SK-N-SH (cell line): Measurements from ENCODE around the gene RBM33. TPM values are rescaled to one million over a fixed set of nuclear protein-coding genes. Genes with fewer than 3 reads are reported as not detected.

Experiments used
- CTCF ChIA-PET: fragments of 300-600, 350-600 bp; formaldehyde crosslinking; extraction: SDS; loops from one replicate; lab custom pipeline; 2021; lab: Yijun Ruan, JAX
- POLR2A ChIA-PET: fragments of 350-600 bp; sonication (Branson Sonifier 250); formaldehyde crosslinking; extraction: SDS; loops from one replicate; lab custom pipeline; 2020; ENCODE audit warnings: antibody characterized with exemption, inconsistent platforms; lab: Yijun Ruan, JAX
- DNase-seq: peaks from one replicate; pipeline ENCODE4 v3.0.0; 2012
- H2AFZ ChIP-seq: fragments of 200-600 bp; sonication (generic); 2 replicates; pipeline ENCODE4 v1.8.1; 2016; ENCODE audit warnings: antibody characterized with exemption, mild to moderate bottlenecking, low read depth
- H3F3A ChIP-seq: fragments of 200-600 bp; sonication (generic); replicated peaks from 2 replicates; pipeline ENCODE3; 2016; ENCODE audit warnings: antibody characterized with exemption, mild to moderate bottlenecking; ENCODE audit not compliant: insufficient read depth
- H3K27ac ChIP-seq, 2 experiments: fragments of 200-500 bp in 1 of 2; fragments of 200-600 bp in 1 of 2; sonication (Bioruptor generic) in 1 of 2; sonication (generic), shearing (Covaris generic) in 1 of 2; 2 replicates each; pipeline versions ENCODE4 v1.5.1 to v1.6.1; 2014 to 2016; ENCODE audit warnings: low read depth in 2 of 2, inconsistent platforms in 1 of 2, low read length in 1 of 2, mild to moderate bottlenecking in 1 of 2, mixed read lengths in 1 of 2
- H3K27me3 ChIP-seq: fragments of 200-600 bp; sonication (generic), shearing (Covaris generic); 2 replicates; pipeline ENCODE4 v1.6.1; 2016; ENCODE audit warnings: mixed run types; ENCODE audit not compliant: insufficient read depth
- H3K36me3 ChIP-seq, 2 experiments: fragments of 200-500 bp in 1 of 2; fragments of 200-600 bp in 1 of 2; sonication (Bioruptor generic) in 1 of 2; sonication (generic) in 1 of 2; replicated peaks in 1 of 2; 2 replicates each; pipeline versions ENCODE3 to v1.5.1; 2014 to 2016; ENCODE audit warnings: low read length in 1 of 2, mild to moderate bottlenecking in 1 of 2; ENCODE audit not compliant: insufficient read depth in 2 of 2, control insufficient read depth in 1 of 2
- H3K4me1 ChIP-seq, 2 experiments: fragments of 200-500 bp in 1 of 2; fragments of 200-600 bp in 1 of 2; sonication (Bioruptor generic) in 1 of 2; sonication (generic), shearing (Covaris generic) in 1 of 2; 2 replicates each; pipeline versions ENCODE4 v1.5.1 to v1.6.1; 2014 to 2016; ENCODE audit warnings: low read depth in 1 of 2, low read length in 1 of 2, mixed run types in 1 of 2; ENCODE audit not compliant: insufficient read depth in 2 of 2, control insufficient read depth in 1 of 2
- H3K4me2 ChIP-seq: fragments of 200-600 bp; sonication (generic), shearing (Covaris generic); 2 replicates; pipeline ENCODE4 v1.6.1; 2017; ENCODE audit warnings: mixed run types
- H3K4me3 ChIP-seq, 2 experiments: fragments of 200-500 bp in 1 of 2; fragments of 200-600 bp in 1 of 2; sonication (Bioruptor generic) in 1 of 2; sonication (generic), shearing (Covaris generic) in 1 of 2; 2 replicates each; pipeline versions ENCODE4 v1.5.1 to v1.8.1; 2014 to 2016; ENCODE audit warnings: low read depth in 2 of 2, inconsistent platforms in 1 of 2, low read length in 1 of 2, mild to moderate bottlenecking in 1 of 2, mixed read lengths in 1 of 2, moderate library complexity in 1 of 2
- H3K79me2 ChIP-seq: fragments of 200-600 bp; sonication (generic); 2 replicates; pipeline ENCODE4 v1.8.1; 2017; ENCODE audit warnings: mild to moderate bottlenecking; ENCODE audit not compliant: insufficient read depth
- H3K9ac ChIP-seq: fragments of 200-600 bp; sonication (generic); 2 replicates; pipeline ENCODE4 v1.6.1; 2017; ENCODE audit warnings: mixed run types
- H3K9me2 ChIP-seq: fragments of 200-600 bp; sonication (generic); 2 replicates; pipeline ENCODE4 v1.6.1; 2017; ENCODE audit warnings: mixed run types
- H3K9me3 ChIP-seq: fragments of 200-600 bp; sonication (generic); 2 replicates; pipeline ENCODE4 v1.6.1; 2017; ENCODE audit warnings: mixed run types, mild to moderate bottlenecking, moderate library complexity
- H4K20me1 ChIP-seq: fragments of 200-600 bp; sonication (generic); 2 replicates; pipeline ENCODE4 v1.6.1; 2017; ENCODE audit warnings: mild to moderate bottlenecking, mixed run types; ENCODE audit not compliant: insufficient read depth
- CHD2 ChIP-seq: fragments of 150-350 bp; IDR thresholded peaks from 2 replicates; pipeline ENCODE4 v1.6.1; 2018; ENCODE audit warnings: low read length; ENCODE audit not compliant: partially characterized antibody
- FOXJ3 ChIP-seq: sonication (generic); formaldehyde crosslinking; IDR thresholded peaks from 2 replicates; pipeline ENCODE4 v1.5.1; 2020; ENCODE audit warnings: mild to moderate bottlenecking, missing genetic modification reagents
- GATA2 ChIP-seq: sonication (generic); formaldehyde crosslinking; IDR thresholded peaks from 2 replicates; pipeline ENCODE4 v1.5.0; 2020; ENCODE audit warnings: mild to moderate bottlenecking, missing genetic modification reagents
- NRF1 ChIP-seq: IDR thresholded peaks from 2 replicates; pipeline ENCODE4 v1.6.1; 2012; ENCODE audit warnings: low read depth, mild to moderate bottlenecking, low read length
- RAD21 ChIP-seq: IDR thresholded peaks from 2 replicates; pipeline ENCODE4 v1.6.1; 2012; ENCODE audit warnings: mild to moderate bottlenecking, low read length
- RFX5 ChIP-seq: IDR thresholded peaks from 2 replicates; pipeline ENCODE4 v1.6.1; 2012; ENCODE audit warnings: mild to moderate bottlenecking, improper control_type of control experiment, low read length
- TAF1 ChIP-seq: IDR thresholded peaks from 2 replicates; pipeline ENCODE4 v1.6.1; 2012; ENCODE audit warnings: low read depth, mild to moderate bottlenecking, low read length, moderate library complexity, borderline replicate concordance
- TCF12 ChIP-seq: IDR thresholded peaks from 2 replicates; pipeline ENCODE4 v1.4.0; 2012
- USF1 ChIP-seq: IDR thresholded peaks from 2 replicates; pipeline ENCODE4 v1.4.0; 2012; ENCODE audit warnings: low read depth, borderline replicate concordance
- WGBS: methylation state at CpG from one replicate; pipeline ENCODE4 v1.1.6; 2017; ENCODE audit warnings: low lambda C conversion rate; 5-methylcytosine and 5-hydroxymethylcytosine counted together
- polyA plus RNA-seq, 3 experiments: library from polyadenylated mRNA; depleted of rRNA; stranded (reverse); fragments of >200 nt; gene quantifications; 2 replicates each; pipeline ENCODE4 v1.2.3, GENCODE V29; 2012
- TF ChIP-seq, protein P1 (sequence below): fragments of 200-600 bp; sonication (generic); IDR thresholded peaks from 2 replicates; pipeline ENCODE4 v1.6.1; 2017; ENCODE audit warnings: antibody characterized with exemption, mild to moderate bottlenecking, moderate library complexity
- TF ChIP-seq, protein P2 (sequence below): IDR thresholded peaks from 2 replicates; pipeline ENCODE4; 2012

The RBM33 gene
- polyA plus RNA-seq, 1 of the 3 experiments (the other 2 are of a cell fraction), result 13.8 TPM

DNA sequence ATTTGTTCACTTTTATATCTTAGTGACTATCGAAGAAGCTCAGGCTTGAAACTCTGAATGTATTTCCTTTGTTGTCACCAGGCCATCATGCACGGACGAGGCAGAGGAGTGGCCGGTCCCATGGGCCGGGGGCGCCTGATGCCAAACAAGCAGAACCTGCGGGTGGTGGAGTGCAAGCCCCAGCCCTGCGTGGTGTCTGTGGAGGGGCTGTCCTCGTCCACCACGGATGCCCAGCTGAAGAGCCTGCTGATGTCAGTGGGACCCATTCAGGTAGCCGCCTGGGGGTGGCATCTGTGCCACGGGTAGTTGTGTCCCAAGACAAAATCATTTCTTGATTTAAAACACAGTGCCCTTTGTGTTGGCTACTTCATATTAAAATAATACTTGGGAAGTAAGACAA lies 121.9 kb downstream of the RBM33 start:
- no peak for DNase-seq
- H3K27me3 ChIP-seq, result no peaks in the 10 kb centered on the region
- no peak overlapping the region for H3K27ac ChIP-seq
- ChIA-PET POLR2A (no interaction called here), CTCF (interaction anchor here (0.6 to 4.0 kb wide), 12 partner anchors 9 to 852 kb away, joined by 3 to 103 read pairs (median 4); no protein-coding TSS in a partner anchor)
- no peaks in the 10 kb centered on the region for H3K9me2 ChIP-seq
- no peak for TF ChIP-seq RAD21
- no peak for TF ChIP-seq GATA2 (CRISPR knock-in tag)
- H3K9ac ChIP-seq, result no peak overlapping the region
- WGBS, result 93% methylated on average over 12 of the region's 12 CpGs
- H3K9me3 ChIP-seq, result no peaks in the 10 kb centered on the region
- H3F3A ChIP-seq, result peaks cover 9% of the 10 kb centered on the region
- peaks cover 26 to 86% of the 10 kb centered on the region in 2 experiments for H3K36me3 ChIP-seq
- H3K4me1 ChIP-seq, result no peaks in the 10 kb centered on the region; a peak in 1 of 4 replicates
- H3K4me3 ChIP-seq, result no peak overlapping the region
- H3K4me2 ChIP-seq, result no peak overlapping the region
- no peak overlapping the region for H2AFZ ChIP-seq
- H4K20me1 ChIP-seq, result peaks cover 45% of the 10 kb centered on the region
- peaks cover 16% of the 10 kb centered on the region; the same call in 1 of the 2 replicates for H3K79me2 ChIP-seq

- Histone ChIP-seq H4K20me1 (peaks cover 36% of the 10 kb centered on the region), H3K4me1 (no peaks in the 10 kb centered on the region; a peak in 1 of 4 replicates), H3F3A (peaks cover 9% of the 10 kb centered on the region), H3K36me3 (peaks cover 27 to 91% of the 10 kb centered on the region in 2 experiments), H3K4me2 (no peak overlapping the region), H3K9ac (no peak overlapping the region), H3K27me3 (no peaks in the 10 kb centered on the region), H3K9me3 (no peaks in the 10 kb centered on the region), H3K4me3 (no peak overlapping the region), H3K9me2 (no peaks in the 10 kb centered on the region), H3K27ac (no peak overlapping the region), H3K79me2 (peaks cover 8% of the 10 kb centered on the region; the same call in 1 of the 2 replicates), H2AFZ (no peak overlapping the region)
- WGBS, result 94% methylated on average over 12 of the region's 12 CpGs
- no peak for DNase-seq
- no peak for TF ChIP-seq USF1
- TF ChIP-seq TAF1, result no peak
- TF ChIP-seq RFX5, result no peak
- TF ChIP-seq TCF12, result no peak
- no peak for TF ChIP-seq CHD2
- TF ChIP-seq, protein P1, sequence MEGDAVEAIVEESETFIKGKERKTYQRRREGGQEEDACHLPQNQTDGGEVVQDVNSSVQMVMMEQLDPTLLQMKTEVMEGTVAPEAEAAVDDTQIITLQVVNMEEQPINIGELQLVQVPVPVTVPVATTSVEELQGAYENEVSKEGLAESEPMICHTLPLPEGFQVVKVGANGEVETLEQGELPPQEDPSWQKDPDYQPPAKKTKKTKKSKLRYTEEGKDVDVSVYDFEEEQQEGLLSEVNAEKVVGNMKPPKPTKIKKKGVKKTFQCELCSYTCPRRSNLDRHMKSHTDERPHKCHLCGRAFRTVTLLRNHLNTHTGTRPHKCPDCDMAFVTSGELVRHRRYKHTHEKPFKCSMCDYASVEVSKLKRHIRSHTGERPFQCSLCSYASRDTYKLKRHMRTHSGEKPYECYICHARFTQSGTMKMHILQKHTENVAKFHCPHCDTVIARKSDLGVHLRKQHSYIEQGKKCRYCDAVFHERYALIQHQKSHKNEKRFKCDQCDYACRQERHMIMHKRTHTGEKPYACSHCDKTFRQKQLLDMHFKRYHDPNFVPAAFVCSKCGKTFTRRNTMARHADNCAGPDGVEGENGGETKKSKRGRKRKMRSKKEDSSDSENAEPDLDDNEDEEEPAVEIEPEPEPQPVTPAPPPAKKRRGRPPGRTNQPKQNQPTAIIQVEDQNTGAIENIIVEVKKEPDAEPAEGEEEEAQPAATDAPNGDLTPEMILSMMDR, result no peak
- TF ChIP-seq, protein P2, sequence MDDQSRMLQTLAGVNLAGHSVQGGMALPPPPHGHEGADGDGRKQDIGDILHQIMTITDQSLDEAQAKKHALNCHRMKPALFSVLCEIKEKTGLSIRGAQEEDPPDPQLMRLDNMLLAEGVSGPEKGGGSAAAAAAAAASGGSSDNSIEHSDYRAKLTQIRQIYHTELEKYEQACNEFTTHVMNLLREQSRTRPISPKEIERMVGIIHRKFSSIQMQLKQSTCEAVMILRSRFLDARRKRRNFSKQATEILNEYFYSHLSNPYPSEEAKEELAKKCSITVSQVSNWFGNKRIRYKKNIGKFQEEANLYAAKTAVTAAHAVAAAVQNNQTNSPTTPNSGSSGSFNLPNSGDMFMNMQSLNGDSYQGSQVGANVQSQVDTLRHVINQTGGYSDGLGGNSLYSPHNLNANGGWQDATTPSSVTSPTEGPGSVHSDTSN, result no peak
- TF ChIP-seq FOXJ3 (CRISPR knock-in tag), result no peak
- no peak for TF ChIP-seq NRF1
- ChIA-PET CTCF (interaction anchor here (0.6 to 4.0 kb wide), 49 partner anchors 7 to 853 kb away, joined by 3 to 103 read pairs (median 4); no protein-coding TSS in a partner anchor), POLR2A (no interaction called here)
Measured at GRCh38 chr7:155766966-155767916, 122.8 kb downstream of the RBM33 start.
